H1 (cell line): Measurements from ENCODE around the gene CTTNBP2NL. TPM values are rescaled to one million over a fixed set of nuclear protein-coding genes. Genes with fewer than 3 reads are reported as not detected.

Experiments used
- GABPA ChIP-seq: IDR thresholded peaks from 2 replicates; pipeline ENCODE4 v1.6.1; 2011; ENCODE audit warnings: mild to moderate bottlenecking, low read length, moderate library complexity, borderline replicate concordance; ENCODE audit not compliant: insufficient read depth
- NRF1 ChIP-seq: IDR thresholded peaks from 2 replicates; pipeline ENCODE4 v1.6.1; 2011; ENCODE audit warnings: mild to moderate bottlenecking, low read depth, low read length, improper control_type of control experiment
- POLR2A ChIP-seq, 2 experiments: IDR thresholded peaks; 1 replicate in 1 of 2; 2 replicates in 1 of 2; pipeline ENCODE4 v1.6.1; 2011; ENCODE audit warnings: low read depth in 2 of 2, low read length in 2 of 2, mild to moderate bottlenecking in 2 of 2; ENCODE audit errors: control extremely low read depth in 1 of 2
- polyA plus RNA-seq, 7 experiments: library from polyadenylated mRNA; depleted of rRNA in 3 of 7; stranded (reverse) in 5 of 7; unstranded in 2 of 7; fragments of >200 nt in 5 of 7; fragments of 200-250 nt in 2 of 7; gene quantifications; 1 replicate in 5 of 7; 2 replicates in 1 of 7; 4 replicates in 1 of 7; pipeline versions ENCODE4 v1.2.1 to v1.2.3, GENCODE V29; 2011 to 2013; ENCODE audit warnings: missing spikeins in 2 of 7, mixed read lengths in 2 of 7
- total RNA-seq: library from RNA; stranded (reverse); fragmentation: NEBNext Ultra II Directional; extraction: Animal tissue kit (Norgen Biotek cat#: 25700); gene quantifications from 2 replicates; pipeline ENCODE4 v1.2.1, GENCODE V29; 2021
- TF ChIP-seq, protein P1 (sequence below): fragments of 300-600 bp; sonication (generic); IDR thresholded peaks from 2 replicates; pipeline ENCODE4 v1.7.1; 2012; ENCODE audit warnings: low read length, moderate library complexity, mild to moderate bottlenecking, inconsistent platforms; ENCODE audit not compliant: insufficient replicate concordance
- TF ChIP-seq, protein P2 (sequence below): IDR thresholded peaks from 2 replicates; pipeline ENCODE4 v1.6.1; 2012; ENCODE audit warnings: low read length, inconsistent platforms

CTTNBP2NL gene
- total and polyA plus RNA-seq, 2 of the 8 experiments (the other 6 are each of a cell fraction or from before 2014, with no cell fraction given), result 6.4 to 35.1 TPM

DNA sequence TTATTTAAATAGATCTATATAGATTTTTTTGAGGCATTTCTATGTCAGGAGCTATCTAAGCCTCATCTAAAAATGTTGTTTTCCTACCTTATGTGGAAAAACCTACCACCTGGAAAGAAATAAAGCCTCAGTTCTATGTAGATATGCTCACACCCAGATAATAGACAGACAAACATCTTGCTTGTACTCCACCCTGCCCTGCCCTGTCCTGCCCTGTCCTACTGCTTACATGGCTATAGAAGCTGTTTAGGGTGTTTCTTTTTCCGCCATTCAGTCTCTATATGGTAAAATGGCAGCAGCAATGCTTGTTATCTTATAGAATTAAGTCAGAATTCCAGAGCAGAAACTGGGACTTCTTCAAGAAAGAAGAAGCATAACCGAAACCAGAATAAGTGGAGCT is 13.4 kb downstream of the CTTNBP2NL start (continued):
- TF ChIP-seq, protein P1, sequence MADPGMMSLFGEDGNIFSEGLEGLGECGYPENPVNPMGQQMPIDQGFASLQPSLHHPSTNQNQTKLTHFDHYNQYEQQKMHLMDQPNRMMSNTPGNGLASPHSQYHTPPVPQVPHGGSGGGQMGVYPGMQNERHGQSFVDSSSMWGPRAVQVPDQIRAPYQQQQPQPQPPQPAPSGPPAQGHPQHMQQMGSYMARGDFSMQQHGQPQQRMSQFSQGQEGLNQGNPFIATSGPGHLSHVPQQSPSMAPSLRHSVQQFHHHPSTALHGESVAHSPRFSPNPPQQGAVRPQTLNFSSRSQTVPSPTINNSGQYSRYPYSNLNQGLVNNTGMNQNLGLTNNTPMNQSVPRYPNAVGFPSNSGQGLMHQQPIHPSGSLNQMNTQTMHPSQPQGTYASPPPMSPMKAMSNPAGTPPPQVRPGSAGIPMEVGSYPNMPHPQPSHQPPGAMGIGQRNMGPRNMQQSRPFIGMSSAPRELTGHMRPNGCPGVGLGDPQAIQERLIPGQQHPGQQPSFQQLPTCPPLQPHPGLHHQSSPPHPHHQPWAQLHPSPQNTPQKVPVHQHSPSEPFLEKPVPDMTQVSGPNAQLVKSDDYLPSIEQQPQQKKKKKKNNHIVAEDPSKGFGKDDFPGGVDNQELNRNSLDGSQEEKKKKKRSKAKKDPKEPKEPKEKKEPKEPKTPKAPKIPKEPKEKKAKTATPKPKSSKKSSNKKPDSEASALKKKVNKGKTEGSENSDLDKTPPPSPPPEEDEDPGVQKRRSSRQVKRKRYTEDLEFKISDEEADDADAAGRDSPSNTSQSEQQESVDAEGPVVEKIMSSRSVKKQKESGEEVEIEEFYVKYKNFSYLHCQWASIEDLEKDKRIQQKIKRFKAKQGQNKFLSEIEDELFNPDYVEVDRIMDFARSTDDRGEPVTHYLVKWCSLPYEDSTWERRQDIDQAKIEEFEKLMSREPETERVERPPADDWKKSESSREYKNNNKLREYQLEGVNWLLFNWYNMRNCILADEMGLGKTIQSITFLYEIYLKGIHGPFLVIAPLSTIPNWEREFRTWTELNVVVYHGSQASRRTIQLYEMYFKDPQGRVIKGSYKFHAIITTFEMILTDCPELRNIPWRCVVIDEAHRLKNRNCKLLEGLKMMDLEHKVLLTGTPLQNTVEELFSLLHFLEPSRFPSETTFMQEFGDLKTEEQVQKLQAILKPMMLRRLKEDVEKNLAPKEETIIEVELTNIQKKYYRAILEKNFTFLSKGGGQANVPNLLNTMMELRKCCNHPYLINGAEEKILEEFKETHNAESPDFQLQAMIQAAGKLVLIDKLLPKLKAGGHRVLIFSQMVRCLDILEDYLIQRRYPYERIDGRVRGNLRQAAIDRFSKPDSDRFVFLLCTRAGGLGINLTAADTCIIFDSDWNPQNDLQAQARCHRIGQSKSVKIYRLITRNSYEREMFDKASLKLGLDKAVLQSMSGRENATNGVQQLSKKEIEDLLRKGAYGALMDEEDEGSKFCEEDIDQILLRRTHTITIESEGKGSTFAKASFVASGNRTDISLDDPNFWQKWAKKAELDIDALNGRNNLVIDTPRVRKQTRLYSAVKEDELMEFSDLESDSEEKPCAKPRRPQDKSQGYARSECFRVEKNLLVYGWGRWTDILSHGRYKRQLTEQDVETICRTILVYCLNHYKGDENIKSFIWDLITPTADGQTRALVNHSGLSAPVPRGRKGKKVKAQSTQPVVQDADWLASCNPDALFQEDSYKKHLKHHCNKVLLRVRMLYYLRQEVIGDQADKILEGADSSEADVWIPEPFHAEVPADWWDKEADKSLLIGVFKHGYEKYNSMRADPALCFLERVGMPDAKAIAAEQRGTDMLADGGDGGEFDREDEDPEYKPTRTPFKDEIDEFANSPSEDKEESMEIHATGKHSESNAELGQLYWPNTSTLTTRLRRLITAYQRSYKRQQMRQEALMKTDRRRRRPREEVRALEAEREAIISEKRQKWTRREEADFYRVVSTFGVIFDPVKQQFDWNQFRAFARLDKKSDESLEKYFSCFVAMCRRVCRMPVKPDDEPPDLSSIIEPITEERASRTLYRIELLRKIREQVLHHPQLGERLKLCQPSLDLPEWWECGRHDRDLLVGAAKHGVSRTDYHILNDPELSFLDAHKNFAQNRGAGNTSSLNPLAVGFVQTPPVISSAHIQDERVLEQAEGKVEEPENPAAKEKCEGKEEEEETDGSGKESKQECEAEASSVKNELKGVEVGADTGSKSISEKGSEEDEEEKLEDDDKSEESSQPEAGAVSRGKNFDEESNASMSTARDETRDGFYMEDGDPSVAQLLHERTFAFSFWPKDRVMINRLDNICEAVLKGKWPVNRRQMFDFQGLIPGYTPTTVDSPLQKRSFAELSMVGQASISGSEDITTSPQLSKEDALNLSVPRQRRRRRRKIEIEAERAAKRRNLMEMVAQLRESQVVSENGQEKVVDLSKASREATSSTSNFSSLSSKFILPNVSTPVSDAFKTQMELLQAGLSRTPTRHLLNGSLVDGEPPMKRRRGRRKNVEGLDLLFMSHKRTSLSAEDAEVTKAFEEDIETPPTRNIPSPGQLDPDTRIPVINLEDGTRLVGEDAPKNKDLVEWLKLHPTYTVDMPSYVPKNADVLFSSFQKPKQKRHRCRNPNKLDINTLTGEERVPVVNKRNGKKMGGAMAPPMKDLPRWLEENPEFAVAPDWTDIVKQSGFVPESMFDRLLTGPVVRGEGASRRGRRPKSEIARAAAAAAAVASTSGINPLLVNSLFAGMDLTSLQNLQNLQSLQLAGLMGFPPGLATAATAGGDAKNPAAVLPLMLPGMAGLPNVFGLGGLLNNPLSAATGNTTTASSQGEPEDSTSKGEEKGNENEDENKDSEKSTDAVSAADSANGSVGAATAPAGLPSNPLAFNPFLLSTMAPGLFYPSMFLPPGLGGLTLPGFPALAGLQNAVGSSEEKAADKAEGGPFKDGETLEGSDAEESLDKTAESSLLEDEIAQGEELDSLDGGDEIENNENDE, result no peak
- no peak for TF ChIP-seq GABPA
- no peak for TF ChIP-seq POLR2A (IDR thresholded peaks at IDR 0.05; ENCODE audit: control extremely low read depth in 1 of 2, low read depth in 2 of 2, low read length in 2 of 2)
- no peak for TF ChIP-seq NRF1
- TF ChIP-seq, protein P2, sequence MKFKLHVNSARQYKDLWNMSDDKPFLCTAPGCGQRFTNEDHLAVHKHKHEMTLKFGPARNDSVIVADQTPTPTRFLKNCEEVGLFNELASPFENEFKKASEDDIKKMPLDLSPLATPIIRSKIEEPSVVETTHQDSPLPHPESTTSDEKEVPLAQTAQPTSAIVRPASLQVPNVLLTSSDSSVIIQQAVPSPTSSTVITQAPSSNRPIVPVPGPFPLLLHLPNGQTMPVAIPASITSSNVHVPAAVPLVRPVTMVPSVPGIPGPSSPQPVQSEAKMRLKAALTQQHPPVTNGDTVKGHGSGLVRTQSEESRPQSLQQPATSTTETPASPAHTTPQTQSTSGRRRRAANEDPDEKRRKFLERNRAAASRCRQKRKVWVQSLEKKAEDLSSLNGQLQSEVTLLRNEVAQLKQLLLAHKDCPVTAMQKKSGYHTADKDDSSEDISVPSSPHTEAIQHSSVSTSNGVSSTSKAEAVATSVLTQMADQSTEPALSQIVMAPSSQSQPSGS, result no peak
